Measurements from ENCODE around the gene ERAP2. TPM values are rescaled to one million over a fixed set of nuclear protein-coding genes. Genes with fewer than 3 reads are reported as not detected.

Gene ERAP2
- polyA plus RNA-seq, 1 donor from 2014 or later: not detected

DNA sequence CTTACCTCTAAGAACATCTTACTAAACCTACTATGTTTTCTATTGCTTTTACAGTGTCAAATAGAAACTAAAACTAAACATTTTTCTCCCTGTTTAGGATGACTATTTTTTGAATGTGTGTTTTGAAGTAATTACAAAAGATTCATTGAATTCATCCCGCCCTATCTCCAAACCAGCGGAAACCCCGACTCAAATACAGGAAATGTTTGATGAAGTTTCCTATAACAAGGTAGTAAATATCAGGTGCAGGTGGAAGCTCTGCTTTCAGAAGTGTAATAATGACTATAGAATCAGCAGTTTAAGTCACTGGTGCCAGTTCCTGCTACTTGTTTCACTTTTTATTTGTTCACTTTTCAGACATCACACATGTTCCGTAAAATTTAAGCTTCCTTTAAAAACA, 20.0 kb downstream of the ERAP2 start:
- H3K4me2 ChIP-seq (ENCODE audit: low read length): no peak overlapping the region
- no peaks in the 10 kb centered on the region for H3K9me3 ChIP-seq (ENCODE audit: low read length)
- H3K9ac ChIP-seq (ENCODE audit: low read length): no peak overlapping the region
- no peaks in the 10 kb centered on the region for H3K9me2 ChIP-seq (ENCODE audit: insufficient read depth, low read length)
- no peak for TF ChIP-seq SMC3 (conservative IDR thresholded peaks at IDR 0.05; ENCODE audit: poor library complexity)
- TF ChIP-seq, protein P1, sequence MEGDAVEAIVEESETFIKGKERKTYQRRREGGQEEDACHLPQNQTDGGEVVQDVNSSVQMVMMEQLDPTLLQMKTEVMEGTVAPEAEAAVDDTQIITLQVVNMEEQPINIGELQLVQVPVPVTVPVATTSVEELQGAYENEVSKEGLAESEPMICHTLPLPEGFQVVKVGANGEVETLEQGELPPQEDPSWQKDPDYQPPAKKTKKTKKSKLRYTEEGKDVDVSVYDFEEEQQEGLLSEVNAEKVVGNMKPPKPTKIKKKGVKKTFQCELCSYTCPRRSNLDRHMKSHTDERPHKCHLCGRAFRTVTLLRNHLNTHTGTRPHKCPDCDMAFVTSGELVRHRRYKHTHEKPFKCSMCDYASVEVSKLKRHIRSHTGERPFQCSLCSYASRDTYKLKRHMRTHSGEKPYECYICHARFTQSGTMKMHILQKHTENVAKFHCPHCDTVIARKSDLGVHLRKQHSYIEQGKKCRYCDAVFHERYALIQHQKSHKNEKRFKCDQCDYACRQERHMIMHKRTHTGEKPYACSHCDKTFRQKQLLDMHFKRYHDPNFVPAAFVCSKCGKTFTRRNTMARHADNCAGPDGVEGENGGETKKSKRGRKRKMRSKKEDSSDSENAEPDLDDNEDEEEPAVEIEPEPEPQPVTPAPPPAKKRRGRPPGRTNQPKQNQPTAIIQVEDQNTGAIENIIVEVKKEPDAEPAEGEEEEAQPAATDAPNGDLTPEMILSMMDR (IDR thresholded peaks at IDR 0.05; ENCODE audit: poor library complexity, severe bottlenecking): no peak
- no peak overlapping the region for H2AFZ ChIP-seq (ENCODE audit: low read depth, low read length)
- no peaks in the 10 kb centered on the region for H3F3A ChIP-seq (ENCODE audit: insufficient read depth, low read length, poor library complexity, severe bottlenecking)
- no peaks in the 10 kb centered on the region for H3K79me2 ChIP-seq (replicated peaks; ENCODE audit: insufficient read depth, low read length)
- H3K36me3 ChIP-seq (ENCODE audit: insufficient read depth, low read length): no peaks in the 10 kb centered on the region
- H3K27ac ChIP-seq (ENCODE audit: low read length): no peak overlapping the region
- H3K27me3 ChIP-seq (ENCODE audit: insufficient read depth, low read depth, low read length): no peaks in the 10 kb centered on the region
- no peaks in the 10 kb centered on the region for H4K20me1 ChIP-seq (ENCODE audit: insufficient read depth)
- H3K4me3 ChIP-seq (ENCODE audit: low read length): no peak overlapping the region

DNA sequence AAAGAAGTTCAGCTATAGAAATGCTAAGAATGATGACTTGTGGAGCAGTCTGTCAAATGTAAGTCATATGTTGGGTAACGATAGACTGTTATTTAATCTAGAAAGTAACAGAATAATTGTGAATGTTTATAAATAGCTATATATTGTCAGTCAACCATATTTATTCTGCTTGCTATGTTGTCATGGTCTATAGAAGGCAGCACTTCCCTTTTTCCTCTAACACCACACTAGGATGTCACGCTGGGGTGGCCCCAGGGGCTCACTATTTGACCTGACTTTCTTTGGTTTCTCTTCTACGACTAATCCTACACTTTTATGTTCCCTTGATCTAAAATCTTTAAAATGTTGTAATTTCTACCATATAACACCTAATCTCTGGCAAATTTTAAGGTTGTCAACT, 20.5 kb downstream of the ERAP2 start:
- Histone ChIP-seq H3K36me3 (ENCODE audit: insufficient read depth, low read length) (no peaks in the 10 kb centered on the region), H3K27ac (ENCODE audit: low read length) (no peak overlapping the region), H3K4me3 (ENCODE audit: low read length) (no peak overlapping the region), H3F3A (ENCODE audit: insufficient read depth, low read length, poor library complexity, severe bottlenecking) (no peaks in the 10 kb centered on the region), H3K9ac (ENCODE audit: low read length) (no peak overlapping the region), H4K20me1 (ENCODE audit: insufficient read depth) (no peaks in the 10 kb centered on the region), H3K9me3 (ENCODE audit: low read length) (no peaks in the 10 kb centered on the region), H3K27me3 (ENCODE audit: insufficient read depth, low read depth, low read length) (no peaks in the 10 kb centered on the region), H3K4me2 (ENCODE audit: low read length) (no peak overlapping the region), H2AFZ (ENCODE audit: low read depth, low read length) (no peak overlapping the region), H3K9me2 (ENCODE audit: insufficient read depth, low read length) (no peaks in the 10 kb centered on the region), H3K79me2 (replicated peaks; ENCODE audit: insufficient read depth, low read length) (no peaks in the 10 kb centered on the region)
- TF ChIP-seq SMC3 (conservative IDR thresholded peaks at IDR 0.05; ENCODE audit: poor library complexity) (no peak), MXI1 (conservative IDR thresholded peaks at IDR 0.05; ENCODE audit: poor library complexity, severe bottlenecking) (no peak), TAF1 (IDR thresholded peaks at IDR 0.05; ENCODE audit: low read depth) (no peak), EP300 (conservative IDR thresholded peaks at IDR 0.05; ENCODE audit: poor library complexity, severe bottlenecking) (no peak), POLR2AphosphoS5 (IDR thresholded peaks at IDR 0.05) (no peak)
- TF ChIP-seq, protein P1 (IDR thresholded peaks at IDR 0.05; ENCODE audit: poor library complexity, severe bottlenecking): no peak
- TF ChIP-seq, protein P2, sequence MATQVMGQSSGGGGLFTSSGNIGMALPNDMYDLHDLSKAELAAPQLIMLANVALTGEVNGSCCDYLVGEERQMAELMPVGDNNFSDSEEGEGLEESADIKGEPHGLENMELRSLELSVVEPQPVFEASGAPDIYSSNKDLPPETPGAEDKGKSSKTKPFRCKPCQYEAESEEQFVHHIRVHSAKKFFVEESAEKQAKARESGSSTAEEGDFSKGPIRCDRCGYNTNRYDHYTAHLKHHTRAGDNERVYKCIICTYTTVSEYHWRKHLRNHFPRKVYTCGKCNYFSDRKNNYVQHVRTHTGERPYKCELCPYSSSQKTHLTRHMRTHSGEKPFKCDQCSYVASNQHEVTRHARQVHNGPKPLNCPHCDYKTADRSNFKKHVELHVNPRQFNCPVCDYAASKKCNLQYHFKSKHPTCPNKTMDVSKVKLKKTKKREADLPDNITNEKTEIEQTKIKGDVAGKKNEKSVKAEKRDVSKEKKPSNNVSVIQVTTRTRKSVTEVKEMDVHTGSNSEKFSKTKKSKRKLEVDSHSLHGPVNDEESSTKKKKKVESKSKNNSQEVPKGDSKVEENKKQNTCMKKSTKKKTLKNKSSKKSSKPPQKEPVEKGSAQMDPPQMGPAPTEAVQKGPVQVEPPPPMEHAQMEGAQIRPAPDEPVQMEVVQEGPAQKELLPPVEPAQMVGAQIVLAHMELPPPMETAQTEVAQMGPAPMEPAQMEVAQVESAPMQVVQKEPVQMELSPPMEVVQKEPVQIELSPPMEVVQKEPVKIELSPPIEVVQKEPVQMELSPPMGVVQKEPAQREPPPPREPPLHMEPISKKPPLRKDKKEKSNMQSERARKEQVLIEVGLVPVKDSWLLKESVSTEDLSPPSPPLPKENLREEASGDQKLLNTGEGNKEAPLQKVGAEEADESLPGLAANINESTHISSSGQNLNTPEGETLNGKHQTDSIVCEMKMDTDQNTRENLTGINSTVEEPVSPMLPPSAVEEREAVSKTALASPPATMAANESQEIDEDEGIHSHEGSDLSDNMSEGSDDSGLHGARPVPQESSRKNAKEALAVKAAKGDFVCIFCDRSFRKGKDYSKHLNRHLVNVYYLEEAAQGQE (IDR thresholded peaks at IDR 0.05; ENCODE audit: borderline replicate concordance): no peak
